ENCODE measurements around the gene CNIH3.

The CNIH3 gene

DNA sequence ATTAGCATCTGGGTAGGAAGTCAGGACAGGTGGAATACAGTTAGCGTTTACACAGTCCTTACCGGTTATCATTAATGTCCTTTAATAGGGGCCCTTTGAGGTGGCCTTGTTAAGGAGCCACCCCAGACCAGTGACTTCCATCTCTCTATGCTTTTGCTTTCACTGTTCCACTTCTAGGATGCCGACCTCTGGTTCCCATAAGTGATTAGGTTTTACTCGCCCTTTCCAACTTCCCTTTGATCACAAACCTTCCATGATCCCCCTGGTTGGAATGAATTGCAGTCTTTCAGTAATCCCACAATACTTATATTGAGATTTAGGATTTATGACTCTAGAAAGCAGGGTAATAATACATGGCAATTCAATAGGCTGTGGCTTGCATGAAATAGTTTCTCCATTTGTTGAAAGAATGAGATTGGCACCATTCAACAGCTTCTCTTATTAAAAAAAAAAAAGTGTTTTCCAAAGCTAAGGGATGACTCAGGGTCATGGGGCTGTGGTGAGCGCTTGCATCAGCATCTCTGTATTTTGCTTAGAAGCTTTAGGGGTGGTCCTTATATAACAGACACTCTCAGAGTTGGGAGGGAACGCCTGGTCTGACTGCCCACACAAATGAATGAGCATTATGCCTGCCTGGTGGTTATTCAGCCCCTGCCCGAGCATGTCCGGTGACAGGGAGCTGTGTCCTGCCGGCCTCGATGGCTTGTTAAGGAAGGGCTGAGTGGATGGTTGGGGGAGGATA, 110.5 kb downstream of the CNIH3 start:
- peak; percentile 10 for DNase-seq

DNA sequence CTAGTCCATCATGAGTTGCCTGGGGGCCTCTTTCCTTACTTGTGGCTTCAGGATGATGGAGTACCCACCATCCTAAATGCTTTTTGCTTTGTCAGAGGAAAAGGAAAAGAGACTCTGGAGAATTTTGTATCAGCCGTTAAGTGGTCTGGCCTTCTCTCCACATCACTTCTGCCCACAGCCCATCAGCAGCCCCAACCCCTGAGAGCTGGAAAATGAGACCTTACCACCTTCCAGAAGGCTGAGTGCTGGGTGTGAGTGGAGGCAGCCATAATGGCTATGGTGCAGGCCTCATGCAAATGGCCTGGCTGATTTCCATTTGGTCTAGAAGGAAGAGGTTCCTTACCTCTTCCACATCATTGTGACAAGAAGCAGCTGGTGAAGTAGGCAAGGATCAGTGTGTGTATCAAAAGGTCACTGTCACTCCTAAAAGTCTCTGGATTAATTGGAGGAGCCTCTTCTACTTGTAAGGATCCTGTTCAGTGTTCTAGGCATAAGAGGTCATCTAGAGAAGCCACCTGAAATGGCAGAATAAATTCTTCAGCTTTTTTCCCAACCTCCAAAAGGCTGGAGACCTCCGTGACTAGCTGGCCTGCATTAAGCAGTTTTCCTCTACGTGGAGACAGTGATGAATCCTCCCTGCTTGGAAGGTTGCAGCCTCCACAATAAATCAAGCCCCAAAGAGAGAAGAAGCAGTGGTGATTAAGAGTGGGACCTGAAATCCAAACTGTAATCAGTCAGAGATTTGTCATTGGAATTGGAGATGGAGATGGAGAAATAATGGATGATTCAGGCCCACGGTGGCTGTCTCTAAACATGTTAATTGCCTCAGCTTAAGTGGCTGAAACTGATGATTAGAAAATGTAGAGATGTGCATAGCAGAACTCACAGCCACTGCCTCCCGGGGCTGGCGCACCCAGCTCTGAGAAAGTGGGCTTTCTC, 111.5 kb downstream of the CNIH3 start:
- DNase-seq: no peak

DNA sequence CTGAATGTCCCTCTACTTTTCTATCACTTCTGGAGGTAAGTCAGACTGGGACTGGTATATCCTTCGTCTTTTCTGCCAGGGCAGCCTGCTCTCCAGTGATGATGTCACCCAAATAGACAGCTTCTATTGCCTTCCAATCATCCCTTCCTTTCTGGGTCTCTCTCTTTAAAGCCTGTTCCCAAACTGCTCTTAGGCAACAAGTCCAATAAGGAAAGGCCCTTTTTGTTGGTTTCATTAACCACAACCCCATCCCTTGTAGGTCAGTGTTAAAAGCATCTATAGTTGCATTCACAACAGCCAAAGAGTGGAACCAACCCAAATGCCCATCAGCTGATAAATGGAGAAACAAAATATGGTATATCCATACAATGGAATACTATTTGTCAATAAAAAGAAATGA, 114.4 kb downstream of the CNIH3 start:
- no peak for DNase-seq

DNA sequence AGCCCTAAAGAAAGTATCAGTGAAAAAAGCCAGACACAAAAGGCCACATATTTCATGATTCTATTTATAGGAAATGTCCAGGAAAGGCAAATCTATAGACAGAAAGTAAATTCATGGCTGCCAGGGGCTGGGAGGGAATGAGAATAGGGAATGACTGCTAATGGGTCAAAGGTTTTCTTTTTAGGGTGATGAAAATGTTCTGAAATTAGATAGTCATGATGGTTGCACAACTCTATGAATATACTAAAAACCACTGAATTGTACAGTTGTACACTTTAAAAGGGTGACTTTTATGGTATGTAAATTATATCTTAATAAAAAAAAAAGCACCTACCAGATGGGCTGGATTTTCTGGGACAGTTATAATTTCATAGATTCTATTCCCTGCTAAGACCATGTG, 114.8 kb downstream of the CNIH3 start:
- DNase-seq: no peak

DNA sequence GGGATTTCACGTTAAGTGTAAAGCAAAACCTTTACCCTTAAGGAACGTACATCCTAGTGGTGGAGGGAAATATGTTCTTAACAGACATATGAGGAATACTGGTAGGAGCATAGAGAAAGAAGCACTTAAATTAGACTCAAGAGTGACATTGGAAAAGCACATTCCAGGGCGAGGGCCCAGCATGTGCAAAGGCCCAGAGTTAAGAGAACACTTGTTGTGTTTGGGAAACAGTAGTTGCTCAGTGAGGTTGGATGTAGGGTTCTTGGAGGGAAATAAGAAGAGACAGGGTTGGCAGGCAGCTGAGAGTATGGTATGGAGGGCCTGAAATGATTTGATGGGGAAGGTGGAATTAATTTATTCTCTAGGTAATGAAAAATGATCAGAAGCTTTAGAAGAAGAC, 115.5 kb downstream of the CNIH3 start:
- DNase-seq: no peak

GRCh38 chr1:224732377-224733026, 116.4 kb downstream of the CNIH3 start:
- no peak for DNase-seq

- DNase-seq: peak; percentile 87
Observed at GRCh38 chr1:224733027-224733911, 117.2 kb downstream of the CNIH3 start.

DNA sequence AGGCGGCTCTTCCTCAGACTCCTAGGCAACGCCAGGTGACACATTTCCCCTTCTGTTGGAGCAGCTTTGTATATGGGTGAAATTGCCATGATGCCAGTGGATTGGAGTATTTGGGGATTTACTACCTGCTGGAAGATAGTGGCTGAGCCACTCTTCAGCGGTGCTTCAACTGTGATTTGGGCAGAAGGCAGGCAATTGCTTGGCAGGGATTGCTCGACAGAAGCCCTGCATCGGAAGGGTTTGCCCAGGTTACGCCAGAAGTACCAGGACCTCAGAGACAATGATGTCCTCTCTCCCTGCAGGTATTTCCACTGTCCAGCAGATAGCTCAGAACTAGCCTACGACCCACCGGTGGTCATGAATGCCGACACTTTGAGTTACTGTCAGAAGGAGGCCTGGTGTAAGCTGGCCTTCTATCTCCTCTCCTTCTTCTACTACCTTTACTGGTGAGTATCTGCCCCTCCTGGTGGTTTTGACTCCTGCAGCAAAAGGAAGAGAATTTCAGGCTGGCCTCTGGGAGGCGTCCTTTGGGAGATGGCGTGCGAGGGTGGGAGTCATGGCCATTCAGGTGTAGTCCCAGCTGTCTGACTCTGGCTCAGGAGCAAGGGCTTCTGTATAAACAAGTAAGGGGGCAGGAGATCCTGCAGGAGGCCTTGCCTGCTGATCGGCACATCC, 118.3 kb downstream of the CNIH3 start:
- DNase-seq: peak; percentile 21

GRCh38 chr1:224735159-224735558, 119.0 kb downstream of the CNIH3 start:
- DNase-seq: no peak

GRCh38 chr1:224736619-224737352, 120.7 kb downstream of the CNIH3 start:
- DNase-seq: no peak

DNA sequence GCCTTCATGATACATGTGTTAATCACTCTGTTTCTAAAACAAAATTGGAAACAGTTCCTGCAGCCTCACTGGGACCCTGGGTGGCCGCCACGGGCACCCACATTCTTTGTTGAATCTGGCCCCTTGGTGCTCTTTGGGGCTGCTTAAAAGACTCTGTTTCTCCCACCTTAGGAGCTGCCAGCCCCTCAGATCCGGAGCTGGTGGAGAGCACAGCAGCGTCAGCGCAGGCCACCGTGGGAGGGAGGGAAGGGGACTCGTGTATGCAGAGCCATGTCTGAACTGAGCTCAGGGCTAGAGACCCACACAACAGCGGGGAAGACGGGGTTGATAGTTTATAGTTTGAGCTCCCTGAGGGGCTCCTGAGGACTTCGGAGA, 121.2 kb downstream of the CNIH3 start:
- DNase-seq: no peak

GRCh38 chr1:224739303-224739996, 123.3 kb downstream of the CNIH3 start:
- DNase-seq: no peak

DNA sequence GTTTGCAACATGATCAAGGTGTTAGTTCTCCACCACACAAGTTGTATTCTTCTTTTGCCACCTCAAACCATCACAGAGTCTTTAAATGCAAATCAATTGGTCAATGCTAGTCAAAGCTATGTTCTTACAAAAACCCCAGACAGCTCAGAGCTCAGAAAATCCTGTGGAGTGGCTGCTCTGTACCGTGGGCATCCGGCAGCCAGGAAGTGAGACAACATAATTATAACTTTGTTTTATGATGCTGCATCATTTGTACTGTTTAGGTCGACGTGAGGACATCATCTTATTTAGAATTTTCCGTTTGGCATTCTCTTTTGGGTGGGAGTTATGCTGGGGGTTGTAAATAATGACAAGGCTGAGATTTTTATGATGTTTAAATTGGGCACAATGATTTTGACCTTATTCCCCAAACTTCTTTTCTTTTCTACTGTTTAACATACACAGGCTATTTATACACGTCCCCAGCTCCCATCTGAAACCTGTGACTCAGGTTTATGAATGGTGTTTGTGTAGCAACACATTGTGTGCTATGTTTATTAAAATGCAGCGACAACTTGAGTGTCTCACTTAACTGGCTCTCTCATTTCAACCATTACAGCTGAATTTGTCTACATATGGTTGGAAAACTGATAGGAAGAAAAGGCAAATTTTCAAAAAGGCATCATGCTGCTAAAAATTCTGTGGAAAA, 124.0 kb downstream of the CNIH3 start:
- DNase-seq: no peak

DNA sequence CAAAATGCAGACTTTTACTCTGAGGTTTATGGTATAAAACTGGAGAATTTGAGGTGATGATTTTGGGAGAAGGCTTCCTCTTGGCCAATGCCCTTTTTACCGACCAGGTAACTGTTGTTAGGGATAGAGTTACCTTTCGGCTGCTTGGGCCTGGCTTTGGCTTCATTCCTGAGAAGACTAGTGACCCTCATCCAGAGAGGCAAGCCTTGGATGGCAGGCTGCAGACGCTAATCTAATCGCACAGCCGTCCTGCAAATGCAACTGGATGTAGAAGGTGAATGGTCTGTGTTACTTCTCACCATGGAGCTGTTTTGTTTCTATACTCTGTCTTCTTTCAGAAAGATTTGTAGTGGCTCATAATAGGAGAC, 124.6 kb downstream of the CNIH3 start:
- no peak for DNase-seq

DNA sequence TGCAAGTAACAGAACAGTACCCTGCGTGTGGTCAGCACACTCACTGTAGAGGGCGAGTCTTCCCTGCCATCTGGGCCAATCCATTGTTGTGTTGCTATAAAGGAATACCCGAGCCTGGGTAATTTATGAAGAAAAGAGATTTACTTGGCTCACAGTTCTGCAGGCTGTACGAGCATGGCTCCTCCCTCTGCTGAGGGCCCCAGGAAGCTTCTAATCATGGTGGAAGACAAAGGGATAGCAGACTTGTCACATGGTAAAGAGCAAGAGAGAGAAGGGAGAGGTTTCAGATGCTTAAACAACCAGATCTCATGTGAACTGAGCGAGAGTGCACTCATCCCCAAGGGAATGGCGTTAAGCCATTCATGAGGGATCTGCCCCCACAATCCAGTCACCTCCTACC, 126.2 kb downstream of the CNIH3 start:
- DNase-seq: no peak

DNA sequence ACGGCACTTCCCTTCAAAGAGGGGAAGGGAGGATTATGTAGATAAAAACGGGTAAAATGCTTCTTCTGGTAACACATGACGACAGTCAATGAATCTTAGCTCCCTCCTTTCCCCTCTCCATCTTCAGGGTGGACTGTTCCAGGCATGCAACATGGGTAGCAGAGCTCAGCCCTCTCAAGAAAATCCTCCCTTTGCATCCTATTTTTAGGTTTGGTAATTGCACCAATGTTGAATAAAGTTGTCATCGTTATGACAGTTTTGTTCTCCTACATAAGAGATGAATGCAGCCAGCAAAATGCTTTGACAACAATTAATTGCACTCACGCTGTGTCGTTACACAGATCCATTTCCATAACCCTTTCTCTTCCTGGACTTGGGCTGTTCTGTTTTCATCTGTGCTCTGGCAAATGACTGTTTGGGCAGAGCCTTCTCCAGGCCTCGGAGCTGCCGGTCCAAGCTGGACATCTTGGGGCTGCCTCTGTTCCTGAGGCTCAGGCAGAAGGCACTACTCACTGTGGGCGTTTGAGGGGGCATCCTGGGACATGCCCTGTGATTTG, 127.6 kb downstream of the CNIH3 start:
- no peak for DNase-seq

DNA sequence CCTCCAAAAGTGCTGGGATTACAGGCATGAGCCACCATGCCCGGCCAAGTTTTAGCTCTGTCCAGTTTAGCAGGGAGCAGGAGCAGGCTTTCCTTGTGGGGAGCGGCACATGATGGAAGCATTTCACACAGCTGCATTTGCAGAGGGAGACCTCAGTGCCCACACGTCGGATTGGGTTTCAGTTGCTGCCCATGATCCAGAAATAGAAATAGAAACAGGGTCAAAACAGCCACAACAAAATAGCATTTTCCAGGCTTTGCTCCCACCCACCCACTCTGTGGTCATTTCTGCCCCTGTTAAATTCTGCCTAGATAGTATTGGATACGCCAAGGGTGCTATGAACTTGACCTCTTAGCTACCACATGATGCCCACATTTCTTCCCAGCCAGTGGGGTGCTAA, 128.4 kb downstream of the CNIH3 start:
- DNase-seq: no peak

- no peak for DNase-seq
Observed at GRCh38 chr1:224745394-224745793, 129.3 kb downstream of the CNIH3 start.

DNA sequence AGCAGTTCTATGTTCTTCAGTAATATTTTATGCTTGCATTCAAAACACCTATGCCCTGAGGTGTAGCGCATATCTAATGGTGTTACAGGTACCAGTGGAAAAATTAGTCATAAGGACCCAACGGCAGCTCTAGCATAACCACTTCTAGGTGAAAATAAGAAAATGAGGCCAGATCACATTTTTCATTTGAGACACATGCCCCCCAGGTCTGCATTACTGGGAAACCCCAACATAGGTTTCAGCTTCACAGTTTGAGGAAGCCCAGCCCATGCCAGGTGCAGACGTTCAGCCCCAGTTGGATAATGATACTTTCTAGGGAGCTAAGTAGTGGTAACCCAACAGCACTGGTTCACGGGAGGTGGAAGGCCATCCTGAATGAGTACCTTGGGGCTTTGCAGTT, 129.8 kb downstream of the CNIH3 start:
- DNase-seq: no peak

DNA sequence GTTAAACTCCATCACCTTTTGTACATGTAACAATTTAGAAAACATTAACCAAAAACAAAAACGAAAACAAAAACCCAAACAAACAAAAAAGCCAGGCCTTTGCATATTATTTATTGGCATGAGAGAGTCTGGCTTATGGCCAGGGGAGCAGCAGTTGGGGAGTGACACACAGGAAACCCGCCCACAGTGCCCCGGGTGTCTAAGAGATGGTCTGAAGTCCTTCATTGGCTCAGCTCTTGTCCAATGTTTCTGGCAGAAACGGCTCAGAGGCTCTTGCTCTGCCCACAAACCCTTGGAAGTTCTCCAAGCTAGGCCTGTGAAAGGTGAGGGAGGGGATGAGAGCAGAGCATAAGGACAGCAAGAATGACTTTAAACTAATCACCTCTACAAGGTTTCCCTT, 131.5 kb downstream of the CNIH3 start:
- DNase-seq: no peak

Data from DMS53 (cell line).